Measurements from ENCODE around the gene TAF4. TPM values are rescaled to one million over a fixed set of nuclear protein-coding genes. Genes with fewer than 3 reads are reported as not detected.
A peak's percentile ranks its signal among the peaks of the same experiment; 100 is the strongest.

TAF4 gene
- polyA plus RNA-seq, 1 donor from 2014 or later, result 3.4 TPM

GRCh38 chr20:62004614-62005013 is 61.1 kb downstream of the TAF4 start:
- H3K36me3 Mint-ChIP-seq, result peaks cover 9% of the 10 kb centered on the region
- H3K9me3 Mint-ChIP-seq, result no peaks in the 10 kb centered on the region
- H3K27ac Mint-ChIP-seq, result no peak overlapping the region
- no peaks in the 10 kb centered on the region for H3K27me3 Mint-ChIP-seq
- no peak overlapping the region for H3K4me3 Mint-ChIP-seq
- no peaks in the 10 kb centered on the region for H3K4me1 Mint-ChIP-seq

- no peaks in the 10 kb centered on the region for H3K27me3 Mint-ChIP-seq
- H3K9me3 Mint-ChIP-seq, result no peaks in the 10 kb centered on the region
- H3K4me1 Mint-ChIP-seq, result peaks cover 0 to 1% (median 0%) of the 10 kb centered on the region in 3 donors
- H3K27ac Mint-ChIP-seq, result no peak overlapping the region
- H3K36me3 Mint-ChIP-seq, result peaks cover 14% of the 10 kb centered on the region
- H3K4me3 Mint-ChIP-seq, result no peak overlapping the region
Observed at GRCh38 chr20:62003567-62004405, 61.9 kb downstream of the TAF4 start.

GRCh38 chr20:62002882-62003480 is 62.7 kb downstream of the TAF4 start:
- H3K4me1 Mint-ChIP-seq, result peaks cover 0 to 1% (median 0%) of the 10 kb centered on the region in 3 donors
- H3K9me3 Mint-ChIP-seq, result no peaks in the 10 kb centered on the region
- no peaks in the 10 kb centered on the region for H3K27me3 Mint-ChIP-seq
- no peak overlapping the region for H3K27ac Mint-ChIP-seq
- peaks cover 14% of the 10 kb centered on the region for H3K36me3 Mint-ChIP-seq
- no peak overlapping the region for H3K4me3 Mint-ChIP-seq

- peaks cover 14% of the 10 kb centered on the region for H3K36me3 Mint-ChIP-seq
- peaks cover 0 to 6% (median 1%) of the 10 kb centered on the region in 3 donors for H3K4me1 Mint-ChIP-seq
Observed at GRCh38 chr20:62001178-62001715, 64.4 kb downstream of the TAF4 start.

GRCh38 chr20:61998343-61999121 is 67.1 kb downstream of the TAF4 start:
- Mint-ChIP-seq H3K4me1 (peaks cover 0 to 6% (median 2%) of the 10 kb centered on the region in 3 donors), H3K9me3 (no peaks in the 10 kb centered on the region), H3K36me3 (peaks cover 26% of the 10 kb centered on the region), H3K27me3 (no peaks in the 10 kb centered on the region), H3K27ac (peak overlapping the region in 1 of 3 donors; percentile 10), H3K4me3 (no peak overlapping the region)

More at GRCh38 chr20:62001178-62001715, 64.4 kb downstream of the TAF4 start:
- H3K9me3 Mint-ChIP-seq, result no peaks in the 10 kb centered on the region
- no peak overlapping the region for H3K4me3 Mint-ChIP-seq
- H3K27me3 Mint-ChIP-seq, result no peaks in the 10 kb centered on the region
- H3K27ac Mint-ChIP-seq, result no peak overlapping the region

GRCh38 chr20:61997891-61998290 is 67.8 kb downstream of the TAF4 start:
- Mint-ChIP-seq H3K27ac (no peak overlapping the region), H3K27me3 (no peaks in the 10 kb centered on the region), H3K4me1 (peaks cover 1 to 6% (median 4%) of the 10 kb centered on the region in 3 donors), H3K4me3 (no peak overlapping the region), H3K36me3 (peaks cover 31% of the 10 kb centered on the region), H3K9me3 (no peaks in the 10 kb centered on the region)

GRCh38 chr20:61997372-61997771 is 68.3 kb downstream of the TAF4 start:
- H3K27me3 Mint-ChIP-seq, result no peaks in the 10 kb centered on the region
- H3K27ac Mint-ChIP-seq, result no peak overlapping the region
- H3K36me3 Mint-ChIP-seq, result peaks cover 35% of the 10 kb centered on the region
- no peak overlapping the region for H3K4me3 Mint-ChIP-seq
- H3K9me3 Mint-ChIP-seq, result no peaks in the 10 kb centered on the region
- peaks cover 1 to 6% (median 4%) of the 10 kb centered on the region in 3 donors for H3K4me1 Mint-ChIP-seq

GRCh38 chr20:61994546-61994945 is 71.1 kb downstream of the TAF4 start:
- Mint-ChIP-seq H3K27me3 (no peaks in the 10 kb centered on the region), H3K9me3 (peaks cover 0 to 14% (median 6%) of the 10 kb centered on the region in 3 donors), H3K4me1 (peaks cover 1 to 6% (median 4%) of the 10 kb centered on the region in 3 donors), H3K27ac (no peak overlapping the region), H3K4me3 (no peak overlapping the region), H3K36me3 (peaks cover 46% of the 10 kb centered on the region)

GRCh38 chr20:61993058-61993457 is 72.6 kb downstream of the TAF4 start:
- Mint-ChIP-seq H3K4me3 (no peak overlapping the region), H3K36me3 (peaks cover 43% of the 10 kb centered on the region), H3K4me1 (peaks cover 1 to 6% (median 2%) of the 10 kb centered on the region in 3 donors), H3K9me3 (peaks cover 0 to 14% (median 6%) of the 10 kb centered on the region in 3 donors), H3K27ac (no peak overlapping the region), H3K27me3 (no peaks in the 10 kb centered on the region)

- Mint-ChIP-seq H3K4me1 (peaks cover 0 to 2% (median 1%) of the 10 kb centered on the region in 3 donors), H3K4me3 (no peak overlapping the region), H3K27ac (no peak overlapping the region), H3K36me3 (peaks cover 43% of the 10 kb centered on the region), H3K9me3 (peaks cover 0 to 14% (median 8%) of the 10 kb centered on the region in 3 donors), H3K27me3 (no peaks in the 10 kb centered on the region)
Observed at GRCh38 chr20:61991476-61991875, 74.2 kb downstream of the TAF4 start.

GRCh38 chr20:61990484-61990883 is 75.2 kb downstream of the TAF4 start:
- Mint-ChIP-seq H3K4me1 (peaks cover 0 to 2% (median 1%) of the 10 kb centered on the region in 3 donors), H3K4me3 (peak overlapping the region in 1 of 4 donors; percentile 61), H3K27ac (no peak overlapping the region), H3K27me3 (no peaks in the 10 kb centered on the region), H3K36me3 (peaks cover 45% of the 10 kb centered on the region), H3K9me3 (peaks cover 0 to 14% (median 8%) of the 10 kb centered on the region in 3 donors)

- Mint-ChIP-seq H3K27ac (no peak overlapping the region), H3K36me3 (peaks cover 38% of the 10 kb centered on the region), H3K27me3 (no peaks in the 10 kb centered on the region), H3K9me3 (peaks cover 0 to 14% (median 8%) of the 10 kb centered on the region in 3 donors), H3K4me1 (peaks cover 0 to 2% (median 1%) of the 10 kb centered on the region in 3 donors), H3K4me3 (no peak overlapping the region)
Observed at GRCh38 chr20:61989741-61990140, 75.9 kb downstream of the TAF4 start.

GRCh38 chr20:61988665-61989064 is 77.0 kb downstream of the TAF4 start:
- H3K27me3 Mint-ChIP-seq, result no peaks in the 10 kb centered on the region
- H3K4me1 Mint-ChIP-seq, result peaks cover 1 to 4% (median 3%) of the 10 kb centered on the region in 3 donors
- no peak overlapping the region for H3K4me3 Mint-ChIP-seq
- peaks cover 33% of the 10 kb centered on the region for H3K36me3 Mint-ChIP-seq
- peaks cover 0 to 14% (median 8%) of the 10 kb centered on the region in 3 donors for H3K9me3 Mint-ChIP-seq
- H3K27ac Mint-ChIP-seq, result no peak overlapping the region

- peaks cover 0 to 5% (median 4%) of the 10 kb centered on the region in 3 donors for H3K4me1 Mint-ChIP-seq
- H3K36me3 Mint-ChIP-seq, result peaks cover 18% of the 10 kb centered on the region
- H3K27ac Mint-ChIP-seq, result no peak overlapping the region
- no peaks in the 10 kb centered on the region for H3K27me3 Mint-ChIP-seq
- peaks cover 0 to 10% (median 5%) of the 10 kb centered on the region in 3 donors for H3K9me3 Mint-ChIP-seq
- H3K4me3 Mint-ChIP-seq, result no peak overlapping the region
Observed at GRCh38 chr20:61986762-61987321, 78.8 kb downstream of the TAF4 start.
